ENCODE measurements around the gene MTCH1.
"Not testable (repeated sequence)": the region's sequence is repeated elsewhere in the genome, so short reads cannot be mapped to it uniquely, and the experiment has no call there.

The MTCH1 gene

GRCh38 chr6:37016995-37017394 is 31.0 kb upstream of the MTCH1 start:
- DNase-seq: no peak

GRCh38 chr6:37015532-37015931 is 29.5 kb upstream of the MTCH1 start:
- no peak for DNase-seq

DNA sequence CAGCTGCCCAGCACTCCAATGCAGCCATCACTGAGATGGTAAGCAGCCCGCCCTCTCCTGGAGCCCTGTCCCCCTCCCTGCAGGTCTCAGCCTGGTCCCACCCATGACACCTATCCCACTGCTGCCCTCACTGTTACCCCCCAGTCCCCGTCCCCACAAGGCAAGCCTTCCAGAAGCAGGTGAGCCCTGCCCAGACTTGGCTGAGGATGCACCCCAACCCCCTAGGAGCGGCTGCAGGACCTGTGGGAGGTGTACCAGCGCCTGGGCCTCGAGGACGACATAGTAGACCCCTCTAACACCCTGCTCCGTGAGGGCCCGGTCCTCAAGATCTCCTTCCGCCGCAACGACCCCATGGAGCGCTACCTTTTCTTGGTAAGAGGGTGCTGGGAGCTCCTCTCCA is 28.7 kb upstream of the MTCH1 start:
- no peak for DNase-seq

DNA sequence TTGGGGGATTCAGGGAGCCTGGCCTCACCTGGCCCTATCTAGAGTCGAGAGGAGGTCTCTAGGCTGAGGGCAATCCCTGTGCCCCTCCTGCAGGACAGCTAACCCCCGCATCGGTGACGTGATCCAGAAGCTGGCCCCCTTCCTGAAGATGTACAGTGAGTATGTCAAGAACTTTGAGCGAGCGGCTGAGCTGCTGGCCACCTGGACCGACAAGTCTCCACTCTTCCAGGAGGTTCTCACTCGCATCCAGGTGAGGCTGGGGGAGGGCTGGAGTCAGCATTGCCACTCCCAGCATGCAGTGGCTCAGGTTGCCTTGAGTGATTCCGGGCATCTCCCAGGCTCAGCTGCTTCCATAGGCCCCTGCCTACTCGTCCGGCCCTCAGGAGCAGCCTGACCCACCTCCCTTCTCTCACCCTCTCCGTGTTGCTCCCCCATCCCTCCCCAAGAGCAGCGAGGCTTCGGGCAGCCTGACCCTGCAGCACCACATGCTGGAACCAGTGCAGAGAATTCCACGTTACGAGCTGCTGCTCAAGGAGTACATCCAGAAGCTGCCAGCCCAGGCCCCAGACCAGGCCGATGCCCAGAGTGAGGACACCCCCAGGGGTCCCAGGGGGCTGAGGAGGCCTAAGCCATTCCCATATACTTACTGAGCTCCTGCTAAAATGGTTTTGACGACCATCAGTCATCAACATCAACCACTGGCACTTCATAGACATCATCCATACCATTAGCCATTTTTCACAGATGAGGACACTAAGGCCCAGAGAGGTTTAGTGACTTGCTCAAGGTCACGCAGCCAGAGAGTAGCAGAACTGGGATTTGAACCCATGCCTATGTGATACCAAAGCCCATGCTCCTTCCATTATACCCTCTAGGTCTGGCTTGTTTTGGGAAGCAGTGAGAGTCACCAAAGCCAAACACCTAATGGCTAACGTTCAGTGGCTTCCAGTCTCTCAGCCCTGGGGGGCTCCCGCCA is 27.8 kb upstream of the MTCH1 start:
- DNase-seq: no peak

DNA sequence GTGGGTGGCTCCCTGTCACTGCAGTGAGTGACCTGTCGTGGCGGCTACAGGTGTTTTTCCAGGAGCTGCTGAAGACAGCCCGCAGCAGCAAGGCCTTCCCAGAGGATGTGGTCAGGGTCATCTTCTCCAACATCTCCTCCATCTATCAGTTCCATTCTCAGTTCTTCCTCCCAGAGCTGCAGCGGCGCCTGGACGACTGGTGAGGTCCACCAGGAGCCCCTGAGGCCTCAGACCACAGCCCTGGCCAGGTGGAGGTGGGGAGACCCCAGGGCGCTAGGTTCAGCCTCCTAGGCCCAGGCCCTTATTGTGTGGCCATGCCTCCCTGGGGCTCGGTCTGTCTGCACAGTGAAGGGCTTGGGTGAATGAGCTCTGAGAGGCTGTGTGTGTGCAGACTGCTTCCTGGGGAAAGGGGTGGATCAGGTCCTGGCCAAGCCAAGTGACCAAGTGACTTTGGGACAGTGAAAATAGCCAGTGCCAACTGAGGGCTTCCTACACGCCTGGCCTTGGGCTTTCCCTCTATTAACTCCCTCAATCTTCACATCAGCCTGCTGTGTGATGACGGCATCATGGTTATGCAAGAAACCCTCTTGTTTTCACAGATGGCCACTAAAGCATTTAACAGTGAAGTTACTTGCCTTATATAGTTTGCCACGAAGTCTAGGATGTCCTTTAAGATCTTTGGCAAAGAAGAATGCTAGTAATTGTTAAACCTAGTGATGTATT is 25.8 kb upstream of the MTCH1 start:
- no peak for DNase-seq

DNA sequence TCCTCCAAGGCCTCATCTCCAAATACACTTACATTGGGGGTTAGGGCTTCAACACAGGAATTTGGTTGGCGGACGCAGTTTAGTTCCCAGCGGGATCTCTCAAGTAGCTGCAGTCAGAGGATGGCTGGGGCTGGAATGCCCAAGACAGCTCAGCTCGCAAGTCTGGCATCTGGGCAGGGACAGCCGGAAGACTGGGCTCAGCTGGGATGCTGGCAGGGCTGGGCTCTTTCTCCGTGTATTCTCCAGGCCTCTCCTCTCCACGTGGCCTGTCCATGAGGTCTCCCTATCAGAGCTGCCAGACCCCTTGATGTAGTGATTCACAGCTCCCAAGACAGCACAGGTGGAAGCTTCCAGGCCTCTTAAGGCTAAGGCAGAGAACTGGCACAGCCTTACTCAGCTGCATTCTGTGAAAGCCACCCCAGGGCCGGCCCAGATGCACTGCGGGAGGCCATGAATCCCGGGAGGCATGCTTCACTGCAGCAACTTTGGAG is 24.5 kb upstream of the MTCH1 start:
- no peak for DNase-seq

DNA sequence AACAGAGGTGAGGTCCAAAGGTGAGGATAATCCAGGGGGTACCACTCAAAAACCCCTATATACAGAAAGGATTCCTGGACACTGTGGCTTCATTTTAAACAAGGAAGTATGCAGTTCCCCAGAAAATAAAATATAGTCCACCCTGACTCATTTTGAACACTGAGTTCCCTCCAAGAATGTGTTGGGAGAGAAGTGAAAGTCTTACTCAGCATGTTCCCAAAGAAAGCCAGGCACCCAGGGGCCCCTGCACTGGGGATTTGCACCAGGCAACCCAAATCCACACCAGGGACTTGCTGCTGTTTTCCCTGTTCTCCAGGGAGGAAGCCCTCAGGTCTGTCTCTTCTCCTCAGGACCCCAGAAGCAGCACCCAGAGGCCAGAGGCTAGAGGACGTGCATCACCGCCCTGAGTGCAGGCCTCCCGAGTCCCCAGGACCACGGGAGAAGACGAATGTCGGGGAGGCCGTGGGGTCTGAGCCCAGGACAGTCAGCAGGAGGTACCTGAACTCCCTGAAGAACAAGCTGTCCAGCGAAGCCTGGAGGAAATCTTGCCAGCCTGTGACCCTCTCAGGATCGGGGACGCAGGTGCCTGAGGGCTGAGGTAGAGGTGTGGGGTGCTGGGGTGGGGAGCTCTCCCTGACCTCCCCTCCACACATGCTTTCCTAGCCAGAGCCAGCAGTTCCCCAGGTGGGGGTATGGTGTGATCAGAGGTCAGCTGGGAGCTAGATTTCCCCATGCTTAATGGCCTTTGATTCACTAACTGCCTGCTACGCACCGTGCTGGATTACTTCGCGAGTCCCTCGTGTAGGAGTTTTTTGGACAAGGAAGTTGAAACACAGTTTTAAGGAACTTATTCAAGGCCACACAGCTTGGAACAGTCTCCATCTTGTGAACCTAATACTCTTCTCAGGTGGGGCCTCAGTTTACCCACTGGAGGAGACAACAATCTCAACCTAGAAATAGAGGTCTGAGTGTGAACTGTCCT is 22.8 kb upstream of the MTCH1 start:
- DNase-seq: no peak

DNA sequence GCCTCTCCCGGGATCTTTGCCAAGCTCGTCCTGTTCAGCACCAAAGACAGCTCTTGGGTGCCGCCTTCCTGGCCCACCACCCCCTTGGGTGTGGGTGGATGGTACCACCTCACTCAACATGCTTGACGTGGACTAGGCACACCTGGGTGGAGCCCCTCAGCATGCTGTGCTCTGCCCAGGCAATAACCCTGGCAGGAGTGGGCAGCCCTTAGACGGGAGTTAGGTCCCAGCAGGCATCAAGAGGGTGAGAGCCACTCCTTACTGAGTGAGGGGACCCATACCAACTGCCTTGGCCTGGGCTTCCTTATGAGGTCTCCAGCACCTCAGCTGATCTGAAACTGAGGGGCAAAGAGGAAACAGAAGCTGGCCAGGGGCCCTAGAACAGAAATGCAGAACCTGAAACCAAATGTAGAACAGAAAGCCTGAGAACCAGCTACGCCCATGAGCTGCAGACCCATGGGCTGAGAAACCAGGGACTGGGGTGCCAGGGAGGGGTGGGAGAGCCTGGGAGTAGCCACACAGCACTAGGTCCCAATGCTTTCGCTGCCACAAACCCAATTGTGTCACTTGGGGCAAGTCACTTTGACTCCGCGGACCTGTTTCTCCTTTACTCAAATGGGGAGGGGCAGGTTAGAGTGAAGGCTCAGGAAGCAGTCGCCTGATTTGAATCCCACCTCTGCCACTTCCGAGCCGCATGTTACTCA is 21.5 kb upstream of the MTCH1 start:
- no peak for DNase-seq

DNA sequence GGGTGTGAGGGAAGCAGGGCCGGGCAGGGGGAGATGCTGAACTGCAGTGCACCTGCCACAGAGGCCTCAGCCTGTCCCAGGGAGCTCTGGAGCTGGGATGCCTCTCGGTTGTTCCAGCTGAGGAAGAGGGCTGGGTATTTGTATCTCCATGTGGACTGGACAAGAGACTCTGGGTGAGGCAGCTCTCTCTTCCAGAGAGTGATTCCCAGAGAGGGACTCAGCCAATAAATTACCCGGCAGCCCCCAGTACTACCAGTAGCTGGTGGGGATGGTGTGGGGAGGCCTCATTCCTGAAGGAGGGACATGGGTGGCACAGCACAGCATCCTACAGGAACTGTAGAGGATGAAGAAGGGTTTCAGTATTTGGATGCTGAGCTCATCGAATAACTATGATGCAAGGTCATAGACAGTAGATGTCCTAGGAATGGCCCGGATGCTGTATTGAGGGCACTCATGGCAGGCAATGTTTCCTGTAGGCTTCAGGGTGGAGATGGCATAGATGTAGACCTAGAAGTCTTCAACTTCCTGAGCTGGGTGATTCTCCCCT is 20.9 kb upstream of the MTCH1 start:
- no peak for DNase-seq

DNA sequence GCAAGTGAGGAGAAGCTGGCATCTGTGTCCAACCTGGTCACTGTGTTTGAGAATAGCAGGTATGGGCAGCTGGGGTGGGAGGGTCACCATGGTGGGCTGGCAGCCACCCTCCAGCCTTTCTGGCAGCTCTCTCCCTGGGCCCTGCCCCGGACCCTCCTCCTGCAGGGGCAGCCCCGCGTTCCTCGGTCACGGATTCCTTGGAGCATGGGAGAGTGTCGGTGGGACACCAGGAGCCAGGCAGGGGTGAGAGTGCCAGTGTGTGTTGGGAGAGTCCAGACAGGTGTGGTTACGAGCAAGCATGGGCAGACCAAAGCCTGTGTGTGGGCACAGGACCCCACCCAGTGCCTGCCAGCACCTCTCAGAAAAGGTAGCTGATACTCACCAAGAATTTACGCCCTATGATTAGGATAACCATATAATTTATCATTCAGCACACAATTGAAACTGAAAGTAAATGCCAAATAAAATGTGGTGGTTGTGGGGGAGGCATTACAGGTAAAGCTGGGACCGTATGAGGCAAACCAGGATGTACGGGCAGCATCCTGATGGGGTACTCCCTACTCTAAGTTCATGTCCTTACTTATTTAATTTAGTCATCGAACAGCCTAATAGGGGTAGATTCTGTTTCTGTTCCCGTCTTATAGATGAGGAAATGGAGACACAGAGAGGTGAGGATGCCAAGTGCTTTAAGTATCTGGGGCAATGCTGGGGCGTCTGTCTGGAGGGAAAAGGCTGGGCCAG is 20.0 kb upstream of the MTCH1 start:
- no peak for DNase-seq

DNA sequence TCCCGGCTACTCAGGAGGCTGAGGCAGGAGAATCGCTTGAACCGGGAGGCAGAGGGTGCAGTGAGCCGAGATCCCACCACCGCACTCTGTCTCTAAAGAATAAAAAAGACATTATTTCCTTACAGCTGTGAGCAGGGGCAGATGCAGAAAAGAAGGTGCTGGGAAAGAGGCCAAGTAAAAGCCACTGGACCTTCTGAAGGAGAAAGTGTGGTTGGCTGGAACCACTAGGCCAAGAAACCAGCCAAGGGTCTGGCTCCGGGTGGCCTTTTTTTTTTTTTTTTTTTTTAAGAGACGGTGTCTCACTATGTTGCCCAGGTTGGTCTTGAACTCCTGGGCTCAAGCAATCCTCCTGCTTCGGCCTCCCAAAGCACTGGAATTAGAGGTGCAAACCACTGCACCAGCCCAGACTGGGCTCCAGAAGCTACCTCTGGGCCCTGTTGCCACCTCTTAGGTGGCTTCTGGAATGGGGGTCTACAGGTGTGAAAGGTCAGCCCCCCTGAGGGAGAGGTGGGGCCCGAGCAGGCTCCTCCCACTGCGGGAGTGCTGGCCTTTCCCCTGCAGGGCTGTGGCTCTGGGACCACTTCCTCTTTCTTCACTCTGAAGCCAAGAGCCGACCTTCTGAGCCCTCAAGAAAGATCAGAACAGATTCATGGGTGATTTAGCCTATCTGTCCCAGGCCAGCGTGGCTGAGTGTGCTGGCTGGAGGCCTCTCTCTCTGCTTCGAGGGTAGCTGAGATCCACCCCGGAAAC is 19.2 kb upstream of the MTCH1 start, which contains the start of gene FGD2:
Gene FGD2, plus strand, starts transcription at position 595 of the 750 bp plus-strand sequence. CDS start 163 bp downstream, outside the sequence.
- no peak for DNase-seq

GRCh38 chr6:37004044-37004980 is 18.3 kb upstream of the MTCH1 start:
- no peak for DNase-seq

DNA sequence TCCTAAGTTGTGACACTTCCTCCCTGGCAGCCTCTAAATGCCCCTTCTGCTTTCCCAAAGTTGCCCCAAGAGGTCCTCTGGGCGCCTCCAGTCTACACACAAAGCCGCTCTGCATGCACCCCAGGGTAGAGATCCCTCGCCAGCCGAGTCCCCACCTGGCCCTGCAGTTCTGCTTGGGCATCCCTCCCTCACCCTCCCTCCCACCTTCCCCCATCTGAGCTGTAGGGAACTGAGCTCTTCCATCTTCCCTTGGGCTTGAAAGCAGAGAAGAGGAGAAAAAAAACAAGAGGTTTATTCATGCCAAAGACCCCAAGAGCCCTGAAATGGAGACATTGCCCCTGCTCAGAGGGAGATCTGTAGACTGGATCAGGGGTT is 13.7 kb upstream of the MTCH1 start:
- DNase-seq: no peak

DNA sequence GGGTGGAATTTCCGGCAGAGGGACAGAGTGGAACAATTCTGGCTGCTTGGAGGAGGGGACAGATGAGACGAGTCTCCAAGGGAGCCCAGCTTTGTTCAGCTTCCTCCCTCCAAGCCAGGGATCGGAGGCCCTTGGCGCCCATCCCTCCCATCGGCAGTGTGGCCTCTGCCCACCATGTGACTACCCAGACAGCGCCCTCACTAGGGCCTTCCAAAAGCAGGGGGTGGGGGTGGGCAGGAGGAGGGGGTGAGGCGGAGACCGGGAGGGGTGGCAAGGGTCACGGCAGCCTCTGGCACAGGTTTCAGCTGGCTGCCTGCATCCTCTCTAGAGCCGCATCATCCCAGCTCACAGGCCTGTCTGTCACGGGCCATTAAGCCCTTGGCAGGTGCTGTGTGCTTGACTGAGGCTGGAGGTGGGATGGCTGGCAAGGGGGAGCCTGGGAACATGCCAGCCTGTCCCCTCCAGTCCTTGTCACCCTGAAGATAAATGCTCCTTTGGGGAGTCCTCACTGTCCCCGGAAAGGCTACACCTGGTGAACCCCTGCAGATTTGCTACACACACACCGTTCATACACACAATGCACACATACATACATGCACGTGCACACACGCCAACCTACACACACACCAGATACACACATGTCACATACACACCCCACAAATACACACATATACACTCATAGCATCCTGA is 13.2 kb upstream of the MTCH1 start:
- DNase-seq: no peak

GRCh38 chr6:36998723-36999038 is 12.7 kb upstream of the MTCH1 start:
- DNase-seq: no peak

DNA sequence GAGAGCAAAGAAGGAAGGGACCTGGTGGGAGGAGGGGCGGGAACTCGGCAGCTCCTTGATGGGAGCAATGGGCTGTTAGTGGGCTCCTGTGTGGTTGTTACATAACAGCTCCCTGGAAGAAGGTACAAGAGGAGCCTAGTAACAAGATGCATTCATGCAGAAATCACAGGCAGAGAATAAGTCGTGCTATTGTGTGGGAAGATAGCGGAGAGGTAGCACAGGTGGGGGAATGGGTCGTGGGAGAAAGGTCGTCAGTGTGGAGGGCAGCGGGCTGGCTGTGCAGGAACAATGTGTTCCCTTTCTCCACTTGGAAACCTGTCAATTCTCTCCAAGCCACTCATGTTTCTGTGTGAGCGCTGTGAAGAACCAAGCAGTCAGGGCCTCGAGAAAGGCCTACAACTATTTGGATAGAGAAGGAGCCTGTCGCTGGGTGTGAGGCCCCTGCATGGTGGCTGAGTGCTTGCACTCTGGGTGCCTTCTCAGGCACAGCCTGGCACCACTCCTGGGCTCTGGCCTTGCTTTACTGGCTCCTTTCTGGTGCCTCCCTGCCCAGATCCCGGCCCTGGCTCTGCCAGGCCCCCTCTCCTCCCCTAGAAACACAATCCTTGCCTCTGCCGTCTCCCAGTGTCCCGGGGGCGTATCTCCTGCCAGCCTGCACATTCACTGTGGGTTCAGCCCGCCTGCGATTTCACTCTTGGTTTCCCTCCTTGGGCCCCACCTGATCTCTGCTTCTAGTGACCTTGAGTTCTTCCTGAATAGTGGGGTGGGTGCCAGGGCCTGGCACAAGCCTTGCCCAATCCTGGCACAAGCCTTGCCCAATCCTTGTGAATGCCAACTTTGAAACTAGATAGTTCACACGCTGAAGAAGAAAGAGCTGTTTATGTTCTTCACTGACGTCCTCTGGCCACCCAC is 12.1 kb upstream of the MTCH1 start:
- DNase-seq: no peak

DNA sequence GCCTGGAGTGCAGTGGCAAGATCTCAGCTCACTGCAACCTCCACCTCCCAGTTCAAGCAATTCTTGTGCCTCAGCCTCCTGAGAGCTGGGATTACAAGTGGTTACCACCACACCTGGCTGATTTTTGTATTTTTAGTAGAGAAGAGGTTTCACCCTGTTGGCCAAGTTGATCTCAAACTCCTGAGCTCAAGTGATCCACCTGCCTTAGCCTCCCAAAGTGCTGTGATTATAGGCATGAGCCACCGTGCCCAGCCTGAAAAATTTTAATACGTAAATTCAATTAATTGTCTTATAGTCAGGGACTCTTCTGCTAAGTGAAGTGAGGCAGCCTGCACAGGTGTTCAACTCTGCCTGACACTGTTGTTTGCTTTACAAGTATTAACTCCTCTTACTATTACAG is 4.4 kb upstream of the MTCH1 start:
- DNase-seq: not testable (repeated sequence)
